IMR-90 (cell line): ENCODE data around the gene DBP.

Experiments used
- FOS ChIP-seq: fragments of 150-350 bp; IDR thresholded peaks from 2 replicates; pipeline ENCODE4 v1.6.1; 2016; ENCODE audit warnings: low read depth, low read length
- MAFK ChIP-seq: IDR thresholded peaks from 2 replicates; pipeline ENCODE4 v1.6.1; 2012; ENCODE audit warnings: low read depth, low read length, improper control_type of control experiment
- RAD21 ChIP-seq: IDR thresholded peaks from 2 replicates; pipeline ENCODE4 v1.6.1; 2012; ENCODE audit warnings: low read length, improper control_type of control experiment
- RCOR1 ChIP-seq: IDR thresholded peaks from 2 replicates; pipeline ENCODE4 v1.6.1; 2012; ENCODE audit warnings: mild to moderate bottlenecking, low read length, improper control_type of control experiment; ENCODE audit not compliant: insufficient replicate concordance
- TF ChIP-seq, protein P1 (sequence below): conservative IDR thresholded peaks from 2 replicates; pipeline ENCODE4 v1.5.1; 2012; ENCODE audit warnings: mild to moderate bottlenecking, low read depth, low read length, improper control_type of control experiment

DNA sequence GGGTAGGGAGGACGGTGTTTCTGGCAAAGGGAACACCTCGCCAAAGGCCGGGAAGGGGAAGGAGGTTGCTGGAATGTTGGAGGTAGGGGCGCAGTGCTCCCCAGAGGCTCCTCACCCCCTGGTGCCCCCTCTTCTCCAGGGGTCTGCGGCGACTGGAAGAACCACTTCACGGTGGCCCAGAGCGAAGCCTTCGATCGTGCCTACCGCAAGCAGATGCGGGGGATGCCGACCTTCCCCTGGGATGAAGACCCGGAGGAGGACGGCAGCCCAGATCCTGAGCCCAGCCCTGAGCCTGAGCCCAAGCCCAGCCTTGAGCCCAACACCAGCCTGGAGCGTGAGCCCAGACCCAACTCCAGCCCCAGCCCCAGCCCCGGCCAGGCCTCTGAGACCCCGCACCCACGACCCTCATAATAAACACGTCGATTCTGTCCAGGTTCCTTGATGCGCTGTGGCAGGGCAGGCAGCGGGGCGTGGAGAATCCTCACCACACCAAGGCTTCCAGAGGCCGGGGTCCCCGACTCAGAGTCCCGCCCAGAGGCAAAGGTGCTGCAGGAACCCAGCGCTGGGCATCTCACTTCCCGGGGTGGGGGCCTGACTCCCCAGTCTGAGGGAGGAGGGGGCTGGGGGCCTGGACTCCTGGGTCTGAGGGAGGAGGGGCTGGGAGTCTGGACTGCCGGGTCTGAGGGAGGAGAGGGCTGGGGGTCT is 38.0 kb downstream of the DBP start:
- TF ChIP-seq, protein P1, sequence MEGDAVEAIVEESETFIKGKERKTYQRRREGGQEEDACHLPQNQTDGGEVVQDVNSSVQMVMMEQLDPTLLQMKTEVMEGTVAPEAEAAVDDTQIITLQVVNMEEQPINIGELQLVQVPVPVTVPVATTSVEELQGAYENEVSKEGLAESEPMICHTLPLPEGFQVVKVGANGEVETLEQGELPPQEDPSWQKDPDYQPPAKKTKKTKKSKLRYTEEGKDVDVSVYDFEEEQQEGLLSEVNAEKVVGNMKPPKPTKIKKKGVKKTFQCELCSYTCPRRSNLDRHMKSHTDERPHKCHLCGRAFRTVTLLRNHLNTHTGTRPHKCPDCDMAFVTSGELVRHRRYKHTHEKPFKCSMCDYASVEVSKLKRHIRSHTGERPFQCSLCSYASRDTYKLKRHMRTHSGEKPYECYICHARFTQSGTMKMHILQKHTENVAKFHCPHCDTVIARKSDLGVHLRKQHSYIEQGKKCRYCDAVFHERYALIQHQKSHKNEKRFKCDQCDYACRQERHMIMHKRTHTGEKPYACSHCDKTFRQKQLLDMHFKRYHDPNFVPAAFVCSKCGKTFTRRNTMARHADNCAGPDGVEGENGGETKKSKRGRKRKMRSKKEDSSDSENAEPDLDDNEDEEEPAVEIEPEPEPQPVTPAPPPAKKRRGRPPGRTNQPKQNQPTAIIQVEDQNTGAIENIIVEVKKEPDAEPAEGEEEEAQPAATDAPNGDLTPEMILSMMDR, result no peak
- no peak for TF ChIP-seq RCOR1
- no peak for TF ChIP-seq RAD21
- no peak for TF ChIP-seq FOS
- TF ChIP-seq MAFK, result no peak
